DOHH2 (cell line): ENCODE results near the gene FBLN7.

Source experiments
- H3F3A ChIP-seq: fragments of 200-600 bp; sonication (generic), shearing (Covaris generic); 2 replicates; pipeline ENCODE4 v1.6.0; 2016; ENCODE audit warnings: antibody characterized with exemption, mild to moderate bottlenecking; ENCODE audit not compliant: control insufficient read depth, insufficient read depth
- H3K27ac ChIP-seq: fragments of 200-600 bp; sonication (generic); 2 replicates; pipeline ENCODE4 v1.5.1; 2014; ENCODE audit warnings: low read depth, mild to moderate bottlenecking, low read length, moderate library complexity
- H3K27me3 ChIP-seq: fragments of 200-600 bp; sonication (generic); 2 replicates; pipeline ENCODE4 v1.6.1; 2014; ENCODE audit warnings: mild to moderate bottlenecking, low read length, mixed read lengths; ENCODE audit not compliant: control insufficient read depth
- H3K36me3 ChIP-seq: fragments of 200-600 bp; sonication (generic); 2 replicates; pipeline ENCODE4 v1.6.1; 2014; ENCODE audit warnings: mild to moderate bottlenecking, low read length, moderate library complexity, mixed read lengths; ENCODE audit not compliant: control insufficient read depth
- H3K4me1 ChIP-seq: fragments of 200-600 bp; sonication (generic); 2 replicates; pipeline ENCODE4 v1.6.1; 2014; ENCODE audit warnings: mild to moderate bottlenecking, low read length, mixed read lengths; ENCODE audit not compliant: control insufficient read depth
- H3K4me2 ChIP-seq: fragments of 200-600 bp; sonication (generic); 2 replicates; pipeline ENCODE4 v1.6.0; 2014; ENCODE audit warnings: mild to moderate bottlenecking, low read length, moderate library complexity
- H3K4me3 ChIP-seq: fragments of 200-600 bp; sonication (generic); 2 replicates; pipeline ENCODE4 v1.5.1; 2014; ENCODE audit warnings: mild to moderate bottlenecking, low read length, mixed read lengths
- H3K79me2 ChIP-seq: fragments of 200-600 bp; sonication (generic); 2 replicates; pipeline ENCODE4 v1.6.1; 2014; ENCODE audit warnings: mild to moderate bottlenecking, low read length, mixed read lengths; ENCODE audit not compliant: control insufficient read depth
- H3K9me2 ChIP-seq: fragments of 200-600 bp; sonication (generic); replicated peaks from 2 replicates; pipeline ENCODE4 v1.6.1; 2014; ENCODE audit warnings: mild to moderate bottlenecking, low read length, mixed read lengths; ENCODE audit not compliant: control insufficient read depth
- H3K9me3 ChIP-seq: fragments of 200-600 bp; sonication (generic); 2 replicates; pipeline ENCODE4 v1.6.1; 2014; ENCODE audit warnings: antibody characterized with exemption, low read length, mixed read lengths; ENCODE audit not compliant: control insufficient read depth, insufficient read depth
- H4K20me1 ChIP-seq: fragments of 200-600 bp; sonication (generic); 2 replicates; pipeline ENCODE4 v1.6.0; 2014; ENCODE audit warnings: low read depth, mild to moderate bottlenecking, antibody characterized with exemption, low read length, moderate library complexity; ENCODE audit not compliant: control insufficient read depth, insufficient read depth
- EZH2phosphoT487 ChIP-seq: fragments of 200-600 bp; sonication (generic); IDR thresholded peaks from 2 replicates; pipeline ENCODE4 v1.6.1; 2017; ENCODE audit warnings: borderline replicate concordance, mild to moderate bottlenecking, antibody characterized with exemption, low read length, moderate library complexity, mixed read lengths
- TF ChIP-seq, protein P1 (sequence below): fragments of 200-600 bp; sonication (generic); IDR thresholded peaks from one replicate; pipeline ENCODE4 v1.5.1; 2014; ENCODE audit warnings: antibody characterized with exemption, mild to moderate bottlenecking, low read depth, low read length; ENCODE audit not compliant: poor library complexity, severe bottlenecking

Gene FBLN7

DNA sequence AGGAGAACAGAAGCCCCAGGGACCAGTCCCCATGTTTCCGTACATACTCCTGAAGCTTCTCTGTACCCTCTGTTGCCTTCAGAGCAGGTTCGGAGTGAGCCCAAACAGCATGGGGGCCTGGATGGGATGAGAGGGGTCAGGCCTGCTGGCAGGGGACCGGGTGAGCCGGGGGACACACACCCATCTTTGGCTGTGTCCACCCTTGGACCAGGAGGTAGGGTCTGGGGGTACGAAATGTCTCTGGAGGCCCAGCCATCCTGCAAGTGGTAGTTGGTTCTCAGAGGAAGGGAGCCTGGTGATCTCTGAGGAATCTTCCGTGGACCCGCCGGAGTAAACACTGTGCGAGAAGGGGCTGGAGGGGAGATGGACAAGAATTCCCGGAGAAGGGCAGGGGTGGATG, 15.3 kb downstream of the FBLN7 start:
- no peak for TF ChIP-seq EZH2phosphoT487
- TF ChIP-seq, protein P1, sequence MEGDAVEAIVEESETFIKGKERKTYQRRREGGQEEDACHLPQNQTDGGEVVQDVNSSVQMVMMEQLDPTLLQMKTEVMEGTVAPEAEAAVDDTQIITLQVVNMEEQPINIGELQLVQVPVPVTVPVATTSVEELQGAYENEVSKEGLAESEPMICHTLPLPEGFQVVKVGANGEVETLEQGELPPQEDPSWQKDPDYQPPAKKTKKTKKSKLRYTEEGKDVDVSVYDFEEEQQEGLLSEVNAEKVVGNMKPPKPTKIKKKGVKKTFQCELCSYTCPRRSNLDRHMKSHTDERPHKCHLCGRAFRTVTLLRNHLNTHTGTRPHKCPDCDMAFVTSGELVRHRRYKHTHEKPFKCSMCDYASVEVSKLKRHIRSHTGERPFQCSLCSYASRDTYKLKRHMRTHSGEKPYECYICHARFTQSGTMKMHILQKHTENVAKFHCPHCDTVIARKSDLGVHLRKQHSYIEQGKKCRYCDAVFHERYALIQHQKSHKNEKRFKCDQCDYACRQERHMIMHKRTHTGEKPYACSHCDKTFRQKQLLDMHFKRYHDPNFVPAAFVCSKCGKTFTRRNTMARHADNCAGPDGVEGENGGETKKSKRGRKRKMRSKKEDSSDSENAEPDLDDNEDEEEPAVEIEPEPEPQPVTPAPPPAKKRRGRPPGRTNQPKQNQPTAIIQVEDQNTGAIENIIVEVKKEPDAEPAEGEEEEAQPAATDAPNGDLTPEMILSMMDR, result no peak
- H3K4me3 ChIP-seq, result no peak overlapping the region
- H3K4me2 ChIP-seq, result no peak overlapping the region
- peaks cover 23% of the 10 kb centered on the region for H3K4me1 ChIP-seq
- no peaks in the 10 kb centered on the region for H3K36me3 ChIP-seq
- H3F3A ChIP-seq, result no peaks in the 10 kb centered on the region
- H3K27me3 ChIP-seq, result no peaks in the 10 kb centered on the region
- H3K9me3 ChIP-seq, result no peaks in the 10 kb centered on the region
- no peaks in the 10 kb centered on the region for H3K9me2 ChIP-seq
- H3K79me2 ChIP-seq, result no peaks in the 10 kb centered on the region
- no peak overlapping the region for H3K27ac ChIP-seq
- no peaks in the 10 kb centered on the region for H4K20me1 ChIP-seq

DNA sequence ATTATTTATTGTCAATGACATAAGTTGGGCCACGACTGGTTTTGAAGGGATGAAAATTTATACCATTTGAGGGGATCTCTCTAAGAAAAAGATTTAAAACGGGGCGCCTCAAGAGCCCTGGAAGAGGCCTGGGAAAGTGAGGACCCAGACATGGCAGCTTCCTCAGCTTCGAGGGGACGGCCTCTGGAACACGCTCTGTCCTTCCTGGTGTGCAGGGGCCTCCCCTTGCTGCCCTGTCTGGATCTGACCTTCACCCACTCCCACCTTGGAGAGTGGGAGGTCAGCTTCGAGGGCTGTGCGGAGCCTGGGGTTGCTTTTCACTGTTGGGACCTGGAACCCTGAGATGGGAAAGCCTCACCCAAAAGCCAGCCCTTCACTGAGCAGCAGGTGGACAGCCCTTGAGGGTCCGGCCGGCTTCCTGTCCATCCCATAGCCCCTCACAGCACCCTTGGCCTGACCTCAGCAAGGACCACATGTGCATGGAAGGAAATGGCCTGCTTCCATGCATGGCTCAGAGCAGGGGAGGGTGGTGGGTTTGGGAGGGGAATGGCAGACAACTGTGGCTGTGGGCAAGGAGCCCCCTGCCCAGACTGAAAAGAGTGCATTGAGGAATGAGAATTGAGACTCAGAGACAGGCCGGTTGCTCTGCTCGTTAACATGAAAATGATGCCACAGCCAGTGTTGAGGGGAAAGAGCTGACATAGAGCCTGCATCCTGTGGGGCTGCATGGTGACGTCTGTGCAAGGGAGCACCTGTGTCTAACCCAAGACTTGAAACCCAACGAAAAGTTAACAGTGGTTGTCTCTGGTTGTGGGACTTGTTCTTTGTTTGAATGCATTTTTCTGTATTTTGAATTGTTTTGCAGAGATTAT, 16.3 kb downstream of the FBLN7 start:
- H3K4me1 ChIP-seq, result peaks cover 33% of the 10 kb centered on the region
- H3K36me3 ChIP-seq, result no peaks in the 10 kb centered on the region
- H3K79me2 ChIP-seq, result no peaks in the 10 kb centered on the region
- H3K9me3 ChIP-seq, result no peaks in the 10 kb centered on the region
- H3K27me3 ChIP-seq, result no peaks in the 10 kb centered on the region
- no peak overlapping the region for H3K4me2 ChIP-seq
- H4K20me1 ChIP-seq, result no peaks in the 10 kb centered on the region
- no peaks in the 10 kb centered on the region for H3K9me2 ChIP-seq
- H3K27ac ChIP-seq, result no peak overlapping the region
- H3K4me3 ChIP-seq, result no peak overlapping the region
- peaks cover 5% of the 10 kb centered on the region for H3F3A ChIP-seq
- TF ChIP-seq EZH2phosphoT487, result no peak
- TF ChIP-seq, protein P1, result no peak

DNA sequence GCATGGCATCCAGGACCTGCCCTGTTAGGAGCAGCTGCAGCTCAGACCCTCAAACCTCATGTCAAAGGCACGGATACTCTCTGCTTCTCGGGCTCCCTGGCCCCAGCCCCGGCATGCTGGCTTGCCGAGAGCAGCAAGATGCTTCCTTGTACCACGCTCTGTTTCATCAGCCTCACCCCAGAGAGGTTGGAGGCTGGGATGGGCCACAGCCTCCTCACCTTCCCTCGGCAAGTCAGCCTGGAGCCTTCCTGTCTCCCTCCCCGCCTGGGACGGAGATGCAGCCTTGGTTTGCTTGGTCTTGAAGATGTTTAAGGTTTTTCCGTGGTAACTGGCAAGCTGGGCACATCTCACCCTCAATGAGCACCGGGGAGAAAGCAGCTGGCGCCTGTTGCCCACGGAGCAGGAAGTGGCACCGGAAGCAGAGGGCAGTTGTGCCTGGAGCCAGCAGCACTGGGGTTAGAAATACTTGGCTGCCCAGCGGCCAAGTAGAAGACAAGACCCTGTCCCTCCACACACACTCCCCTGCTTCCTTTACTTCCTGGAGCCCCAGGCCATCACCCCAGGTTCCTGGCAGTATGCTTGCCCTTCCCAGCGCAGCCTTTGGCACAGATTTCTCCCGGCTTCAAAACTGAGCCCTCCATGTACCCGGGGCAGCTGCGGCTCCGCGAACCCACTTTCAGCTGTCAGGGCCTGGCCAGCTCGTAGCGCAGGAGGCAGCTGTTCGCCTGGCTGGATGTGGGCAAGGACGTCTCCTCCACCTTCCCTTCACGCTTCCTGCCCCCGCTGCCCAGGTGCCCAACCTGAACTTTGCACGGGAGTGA, 17.4 kb downstream of the FBLN7 start:
- H3K4me1 ChIP-seq, result peaks cover 41% of the 10 kb centered on the region
- H4K20me1 ChIP-seq, result no peaks in the 10 kb centered on the region
- H3K4me2 ChIP-seq, result peak overlapping the region; percentile 44
- no peaks in the 10 kb centered on the region for H3K9me3 ChIP-seq
- H3F3A ChIP-seq, result peaks cover 5% of the 10 kb centered on the region
- TF ChIP-seq, protein P1, result no peak
- no peak for TF ChIP-seq EZH2phosphoT487
- H3K4me3 ChIP-seq, result peak overlapping the region; percentile 20; the same call in 1 of the 2 replicates
- no peaks in the 10 kb centered on the region for H3K79me2 ChIP-seq
- no peak overlapping the region for H3K27ac ChIP-seq
- no peaks in the 10 kb centered on the region for H3K9me2 ChIP-seq
- H3K27me3 ChIP-seq, result no peaks in the 10 kb centered on the region
- H3K36me3 ChIP-seq, result no peaks in the 10 kb centered on the region
